ENCODE measurements around the gene RGS10.
A peak's percentile ranks its signal among the peaks of the same experiment; 100 is the strongest.

The RGS10 gene

DNA sequence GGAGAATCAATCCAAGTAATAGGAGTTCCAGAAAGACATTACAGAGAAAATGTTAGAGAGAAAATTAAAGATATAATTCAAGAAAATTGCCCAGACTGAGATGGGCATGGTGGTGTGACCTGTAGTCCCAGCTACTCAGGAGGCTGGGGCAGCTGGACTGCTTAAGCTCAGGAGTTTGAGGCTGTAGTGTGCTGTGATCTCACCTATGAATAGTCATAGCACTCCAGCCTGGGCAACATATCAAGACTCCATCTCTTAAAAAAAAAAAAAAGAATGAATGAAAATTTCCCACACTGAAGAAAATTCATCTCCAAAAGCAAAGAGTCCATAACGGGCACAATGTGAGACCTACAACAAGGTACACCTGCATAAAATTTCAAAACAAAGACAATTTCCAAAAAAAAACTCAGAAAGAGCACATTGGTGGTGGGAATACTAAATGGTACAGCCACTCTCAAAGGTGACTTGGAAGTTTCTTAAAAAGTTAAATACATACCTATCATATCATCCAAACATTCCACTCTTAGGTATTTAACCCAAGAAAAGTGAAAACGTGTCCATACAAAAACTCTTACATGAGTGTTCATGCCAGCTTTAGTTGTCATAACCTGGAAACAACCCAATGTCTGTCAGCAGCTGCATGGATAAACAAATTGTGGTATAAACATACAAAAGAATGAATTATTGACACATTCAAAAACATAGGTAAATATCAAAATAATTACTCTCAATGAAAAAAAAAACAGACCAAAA lies 6.9 kb upstream of the RGS10 start:
- Histone ChIP-seq H3K36me3 (ENCODE audit: control insufficient read depth, insufficient read depth, low read length) (no peaks in the 10 kb centered on the region), H3K4me3 (ENCODE audit: low read length) (no peak overlapping the region), H3K4me1 (ENCODE audit: control insufficient read depth, insufficient read depth, low read length) (no peaks in the 10 kb centered on the region), H3K27ac (ENCODE audit: low read length) (no peak overlapping the region), H3K9me3 (ENCODE audit: control insufficient read depth, insufficient read depth, low read length) (no peaks in the 10 kb centered on the region), H3K27me3 (ENCODE audit: control insufficient read depth, insufficient read depth, low read length) (no peaks in the 10 kb centered on the region; the same call in 1 of the 2 replicates)
- no peak for DNase-seq (ENCODE audit: low read depth, low spot score)
- WGBS (ENCODE audit: insufficient coverage, insufficient read length) = no CpG with 5 or more reads among the region's 2 CpGs

DNA sequence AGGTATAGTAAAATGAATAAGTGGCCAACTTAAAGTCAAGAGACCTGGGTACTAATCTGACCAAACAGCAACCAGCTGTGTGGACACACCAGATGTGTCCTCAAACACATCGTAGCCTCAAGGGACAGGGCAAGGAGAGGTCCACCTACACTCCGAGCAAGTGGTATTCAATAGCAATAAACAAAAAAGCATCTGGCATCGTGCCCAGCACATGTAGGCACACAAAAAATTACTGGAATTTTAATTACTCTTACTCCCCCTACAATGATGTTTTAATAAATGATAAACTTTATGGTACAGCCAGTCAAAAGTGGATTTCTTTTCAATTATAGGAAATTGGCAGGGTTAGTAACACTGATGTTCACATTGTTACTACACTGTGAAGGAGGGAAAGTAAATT lies 3.5 kb upstream of the RGS10 start:
- no peak for DNase-seq (ENCODE audit: low read depth, low spot score)
- WGBS (ENCODE audit: insufficient coverage, insufficient read length) = no CpG with 5 or more reads among the region's 3 CpGs
- Histone ChIP-seq H3K36me3 (ENCODE audit: control insufficient read depth, insufficient read depth, low read length) (no peaks in the 10 kb centered on the region), H3K27ac (ENCODE audit: low read length) (no peak overlapping the region), H3K4me1 (ENCODE audit: control insufficient read depth, insufficient read depth, low read length) (0 out of 2 replicates have a peak, but pooled peaks cover 1% of the 10 kb centered on the region), H3K9me3 (ENCODE audit: control insufficient read depth, insufficient read depth, low read length) (no peaks in the 10 kb centered on the region), H3K27me3 (ENCODE audit: control insufficient read depth, insufficient read depth, low read length) (peaks cover 14% of the 10 kb centered on the region), H3K4me3 (ENCODE audit: low read length) (no peak overlapping the region)

DNA sequence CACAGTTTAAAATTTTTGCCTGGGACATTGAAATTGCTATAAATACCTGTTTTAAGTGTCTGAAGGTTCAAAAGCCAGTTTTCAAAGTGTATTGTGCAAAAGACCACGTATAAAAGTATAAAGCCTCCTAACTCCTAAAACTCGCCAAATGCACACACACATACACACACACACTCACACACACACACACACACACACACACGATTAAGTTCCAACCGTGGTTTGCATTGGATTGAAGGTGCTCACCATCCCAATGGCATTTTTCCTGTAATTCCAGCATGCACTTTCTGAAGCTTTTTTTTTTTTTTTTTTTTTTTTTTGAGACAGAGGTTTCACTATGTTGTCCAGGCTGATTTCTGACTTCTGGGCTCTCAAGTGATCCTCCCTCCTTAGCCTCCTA lies 2.8 kb upstream of the RGS10 start:
- H3K4me1 ChIP-seq (ENCODE audit: control insufficient read depth, insufficient read depth, low read length) = 0 out of 2 replicates have a peak, but pooled peaks cover 1% of the 10 kb centered on the region
- DNase-seq (ENCODE audit: low read depth, low spot score) = no peak
- no CpG with 5 or more reads among the region's 4 CpGs for WGBS (ENCODE audit: insufficient coverage, insufficient read length)
- peaks cover 17% of the 10 kb centered on the region for H3K27me3 ChIP-seq (ENCODE audit: control insufficient read depth, insufficient read depth, low read length)
- no peaks in the 10 kb centered on the region for H3K9me3 ChIP-seq (ENCODE audit: control insufficient read depth, insufficient read depth, low read length)
- no peak overlapping the region for H3K4me3 ChIP-seq (ENCODE audit: low read length)
- no peaks in the 10 kb centered on the region for H3K36me3 ChIP-seq (ENCODE audit: control insufficient read depth, insufficient read depth, low read length)
- H3K27ac ChIP-seq (ENCODE audit: low read length) = no peak overlapping the region

DNA sequence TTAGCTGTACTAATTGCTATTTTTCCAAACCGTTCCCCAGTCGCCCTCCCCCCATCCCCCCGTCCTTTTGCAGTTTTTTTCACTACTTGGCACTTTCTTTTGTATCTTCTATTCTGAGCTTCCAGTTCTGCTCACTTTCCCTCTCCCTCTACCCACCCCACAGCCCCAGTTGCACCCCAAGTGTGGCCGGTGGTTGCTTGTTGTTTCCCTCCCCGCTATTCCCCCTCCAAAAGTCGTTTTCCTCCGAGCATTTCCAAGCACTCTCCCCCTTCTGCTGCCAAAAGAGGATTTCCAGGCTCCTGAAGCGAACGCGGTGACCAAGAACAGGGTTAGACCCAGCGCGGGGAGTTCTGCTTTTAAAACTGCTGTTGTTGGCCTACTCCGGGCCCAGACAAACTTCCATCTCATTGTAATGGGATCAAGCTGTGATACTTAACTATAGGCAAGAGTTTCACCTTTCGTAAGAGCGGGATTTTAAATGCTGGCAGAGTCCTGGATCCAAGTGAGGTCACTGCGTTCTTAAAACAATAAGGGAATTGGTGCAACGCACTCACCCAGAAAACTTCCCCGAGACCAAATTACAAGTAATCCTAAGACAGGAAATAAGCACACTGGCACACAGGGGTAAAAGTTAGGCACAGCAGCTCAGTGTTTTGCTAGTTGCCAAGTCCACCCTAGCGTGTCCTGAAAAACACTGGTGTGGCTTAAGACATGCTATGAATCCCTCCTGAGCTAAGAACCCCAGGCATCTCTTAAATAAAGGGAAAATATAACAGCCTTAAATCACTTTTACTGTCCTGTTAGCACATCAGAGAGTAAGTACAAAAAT lies 1.5 kb upstream of the RGS10 start:
- DNase-seq (ENCODE audit: low read depth, low spot score) = no peak
- no CpG with 5 or more reads among the region's 19 CpGs for WGBS (ENCODE audit: insufficient coverage, insufficient read length)
- Histone ChIP-seq H3K27me3 (ENCODE audit: control insufficient read depth, insufficient read depth, low read length) (peaks cover 17% of the 10 kb centered on the region), H3K4me3 (ENCODE audit: low read length) (peak overlapping the region; percentile 25; the same call in 1 of the 2 replicates), H3K27ac (ENCODE audit: low read length) (no peak overlapping the region), H3K36me3 (ENCODE audit: control insufficient read depth, insufficient read depth, low read length) (no peaks in the 10 kb centered on the region), H3K9me3 (ENCODE audit: control insufficient read depth, insufficient read depth, low read length) (no peaks in the 10 kb centered on the region), H3K4me1 (ENCODE audit: control insufficient read depth, insufficient read depth, low read length) (0 out of 2 replicates have a peak, but pooled peaks cover 1% of the 10 kb centered on the region)

DNA sequence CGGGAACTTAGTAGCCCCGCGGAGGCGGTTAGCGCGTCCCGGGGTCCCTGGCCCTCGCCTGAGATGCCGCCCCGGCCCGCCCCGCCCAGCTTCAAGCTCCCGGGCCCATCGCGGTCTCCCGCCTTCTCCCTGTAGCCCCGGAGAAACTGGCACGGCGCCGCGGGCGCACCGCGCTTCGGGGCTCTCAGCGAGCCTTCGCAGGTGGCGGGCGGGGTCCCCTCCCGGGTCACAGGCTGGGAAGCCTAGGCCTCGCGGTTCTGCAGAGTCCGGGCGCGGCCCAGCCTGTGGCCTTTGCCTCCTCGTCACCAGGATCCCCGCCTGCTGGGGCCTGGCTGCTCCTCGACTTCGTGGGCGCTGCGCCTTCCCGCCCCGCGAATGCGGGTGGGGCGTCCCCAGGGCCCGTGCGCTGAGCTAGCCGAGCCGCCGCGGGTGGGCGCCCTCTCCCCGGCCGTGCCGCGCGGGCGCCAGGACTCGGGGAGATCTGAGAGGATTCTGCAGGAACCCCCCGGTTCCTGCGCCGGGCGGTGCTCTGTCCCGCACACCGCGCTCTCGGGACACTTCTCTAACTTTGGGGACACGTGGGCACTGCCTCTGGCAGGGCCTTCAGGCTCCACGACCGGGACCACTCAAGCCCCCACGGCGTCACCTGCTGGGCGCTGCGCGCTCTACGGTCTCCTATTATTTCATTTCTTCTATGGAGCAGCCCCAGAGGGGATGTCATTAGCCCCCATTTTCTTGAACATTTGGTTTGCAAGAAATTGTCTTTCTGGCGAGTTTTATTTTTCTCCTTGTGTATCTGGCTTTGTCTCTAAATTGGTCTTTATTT lies 682 bp upstream of the RGS10 start:
- Histone ChIP-seq H3K36me3 (ENCODE audit: control insufficient read depth, insufficient read depth, low read length) (no peaks in the 10 kb centered on the region), H3K4me3 (ENCODE audit: low read length) (peak overlapping the region; percentile 35; the same call in 1 of the 2 replicates), H3K9me3 (ENCODE audit: control insufficient read depth, insufficient read depth, low read length) (no peaks in the 10 kb centered on the region), H3K27ac (ENCODE audit: low read length) (no peak overlapping the region), H3K27me3 (ENCODE audit: control insufficient read depth, insufficient read depth, low read length) (peaks cover 17% of the 10 kb centered on the region), H3K4me1 (ENCODE audit: control insufficient read depth, insufficient read depth, low read length) (0 out of 2 replicates have a peak, but pooled peaks cover 1% of the 10 kb centered on the region)
- no peak for DNase-seq (ENCODE audit: low read depth, low spot score)
- no CpG with 5 or more reads among the region's 78 CpGs for WGBS (ENCODE audit: insufficient coverage, insufficient read length)

DNA sequence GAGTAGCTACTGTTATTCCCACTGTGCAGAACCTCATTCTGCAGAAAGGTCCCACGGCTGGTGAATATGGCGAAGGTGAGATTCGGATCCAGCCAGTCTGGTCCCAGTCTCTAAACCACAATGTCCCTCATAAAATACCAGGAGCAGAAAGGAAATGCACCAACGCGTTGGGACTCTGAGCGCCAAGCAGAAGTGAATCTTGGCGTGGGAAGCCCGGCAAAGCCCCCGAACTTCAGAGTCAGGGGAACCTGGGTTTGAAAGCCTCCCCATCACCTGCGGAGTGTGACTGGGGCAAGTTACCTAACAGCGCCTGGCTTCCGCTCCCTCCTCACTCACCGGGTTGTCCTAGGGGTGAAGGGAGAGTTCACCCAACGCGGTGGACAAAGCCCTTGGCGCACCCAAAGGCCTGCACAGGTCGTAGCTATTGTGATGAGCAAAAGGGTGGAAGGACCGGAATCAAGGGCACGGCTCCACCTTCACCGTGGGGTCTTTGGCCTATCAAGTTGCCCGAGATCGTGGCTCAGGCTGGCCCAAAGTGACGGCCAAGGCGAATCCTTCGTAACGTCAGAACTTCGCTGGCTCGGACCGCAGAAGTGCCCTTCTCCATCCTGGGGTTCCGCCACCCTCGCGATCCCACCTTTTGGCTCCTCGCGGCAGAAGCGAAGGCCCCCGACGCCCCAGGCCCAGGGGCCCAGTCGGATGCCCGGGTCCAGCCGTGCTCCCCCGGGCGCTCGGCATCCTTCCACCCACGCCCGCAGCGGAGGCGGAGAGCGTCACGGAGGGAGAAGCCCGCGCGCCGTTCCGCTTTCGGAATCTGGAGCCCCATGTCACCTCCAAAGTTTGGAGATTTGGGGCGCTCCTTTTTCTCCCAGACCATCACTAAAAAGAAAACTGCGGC lies 811 bp downstream of the RGS10 start:
- WGBS (ENCODE audit: insufficient coverage, insufficient read length) = no CpG with 5 or more reads among the region's 57 CpGs
- Histone ChIP-seq H3K4me3 (ENCODE audit: low read length) (peak overlapping the region; percentile 35; the same call in 1 of the 2 replicates), H3K27me3 (ENCODE audit: control insufficient read depth, insufficient read depth, low read length) (peaks cover 17% of the 10 kb centered on the region), H3K27ac (ENCODE audit: low read length) (no peak overlapping the region), H3K4me1 (ENCODE audit: control insufficient read depth, insufficient read depth, low read length) (0 out of 2 replicates have a peak, but pooled peaks cover 1% of the 10 kb centered on the region), H3K36me3 (ENCODE audit: control insufficient read depth, insufficient read depth, low read length) (no peaks in the 10 kb centered on the region), H3K9me3 (ENCODE audit: control insufficient read depth, insufficient read depth, low read length) (no peaks in the 10 kb centered on the region)
- no peak for DNase-seq (ENCODE audit: low read depth, low spot score)

DNA sequence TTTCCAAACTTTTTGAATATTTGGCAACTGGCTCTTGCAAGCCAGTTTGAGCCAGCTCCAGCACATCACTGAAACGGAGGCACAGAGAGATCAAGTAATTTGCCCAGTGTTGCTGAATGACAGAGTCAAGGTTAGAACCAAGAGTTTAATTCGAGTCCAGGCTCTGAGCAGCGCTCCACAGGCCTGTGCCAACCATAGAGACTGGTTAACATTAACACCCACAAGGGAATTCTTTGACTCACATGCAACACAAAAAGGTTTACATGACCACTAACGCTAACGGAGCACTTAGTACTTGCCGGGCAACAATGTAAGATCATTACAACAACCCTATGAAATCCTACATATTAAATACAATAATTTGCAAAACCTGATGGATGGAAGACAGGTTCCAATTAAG lies 1.5 kb downstream of the RGS10 start:
- no peak for DNase-seq (ENCODE audit: low read depth, low spot score)
- Histone ChIP-seq H3K4me1 (ENCODE audit: control insufficient read depth, insufficient read depth, low read length) (0 out of 2 replicates have a peak, but pooled peaks cover 1% of the 10 kb centered on the region), H3K36me3 (ENCODE audit: control insufficient read depth, insufficient read depth, low read length) (no peaks in the 10 kb centered on the region), H3K9me3 (ENCODE audit: control insufficient read depth, insufficient read depth, low read length) (no peaks in the 10 kb centered on the region), H3K27ac (ENCODE audit: low read length) (no peak overlapping the region), H3K27me3 (ENCODE audit: control insufficient read depth, insufficient read depth, low read length) (peaks cover 17% of the 10 kb centered on the region), H3K4me3 (ENCODE audit: low read length) (no peak overlapping the region)
- no CpG with 5 or more reads among the region's 6 CpGs for WGBS (ENCODE audit: insufficient coverage, insufficient read length)

DNA sequence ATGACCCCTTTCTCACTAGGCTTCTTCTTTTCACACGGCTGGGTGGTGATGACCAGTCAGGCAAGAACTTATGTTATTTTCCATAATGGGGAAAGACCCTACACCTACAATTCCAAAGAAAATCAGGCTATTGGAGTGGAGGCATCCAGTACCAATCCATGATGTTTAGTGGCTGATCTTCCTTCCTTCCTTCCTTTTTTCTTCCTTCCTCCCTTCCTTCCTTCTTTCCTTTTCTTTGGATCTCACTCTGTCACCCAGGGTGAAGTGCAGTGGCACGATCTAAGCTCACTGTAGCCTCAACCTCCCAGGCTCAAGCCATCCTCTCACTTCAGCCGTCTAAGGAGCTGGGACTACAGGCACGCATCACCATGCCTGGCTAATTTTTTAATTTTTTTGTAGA lies 2.5 kb downstream of the RGS10 start:
- 0 out of 2 replicates have a peak, but pooled peaks cover 1% of the 10 kb centered on the region for H3K4me1 ChIP-seq (ENCODE audit: control insufficient read depth, insufficient read depth, low read length)
- peaks cover 17% of the 10 kb centered on the region for H3K27me3 ChIP-seq (ENCODE audit: control insufficient read depth, insufficient read depth, low read length)
- WGBS (ENCODE audit: insufficient coverage, insufficient read length) = no CpG with 5 or more reads among the region's 4 CpGs
- no peak overlapping the region for H3K27ac ChIP-seq (ENCODE audit: low read length)
- H3K4me3 ChIP-seq (ENCODE audit: low read length) = no peak overlapping the region
- no peaks in the 10 kb centered on the region for H3K36me3 ChIP-seq (ENCODE audit: control insufficient read depth, insufficient read depth, low read length)
- no peak for DNase-seq (ENCODE audit: low read depth, low spot score)
- no peaks in the 10 kb centered on the region for H3K9me3 ChIP-seq (ENCODE audit: control insufficient read depth, insufficient read depth, low read length)

DNA sequence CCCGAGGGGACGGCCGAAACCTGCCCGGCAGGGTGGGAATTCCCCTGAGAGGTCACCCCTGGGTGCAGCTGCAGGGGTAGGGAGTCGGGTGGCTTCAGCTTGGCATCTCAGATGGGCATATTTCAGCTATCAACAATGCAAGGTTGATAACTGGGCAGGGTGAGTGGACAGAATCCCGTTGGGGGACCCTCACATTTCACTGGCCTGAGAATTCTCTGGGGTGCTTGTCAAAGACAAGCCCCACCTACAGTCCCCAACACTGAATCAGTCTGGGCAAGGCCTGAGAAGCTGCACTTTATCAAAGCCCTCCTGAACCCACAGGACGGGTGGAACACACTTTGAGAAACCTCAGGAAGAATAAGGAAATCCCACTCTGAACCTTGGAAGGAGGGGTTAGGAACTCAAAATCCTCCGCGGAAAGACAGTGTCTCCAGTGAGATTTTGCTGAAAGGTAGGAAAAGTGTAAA lies 3.1 kb downstream of the RGS10 start:
- Histone ChIP-seq H3K27me3 (ENCODE audit: control insufficient read depth, insufficient read depth, low read length) (peaks cover 17% of the 10 kb centered on the region), H3K4me3 (ENCODE audit: low read length) (no peak overlapping the region), H3K9me3 (ENCODE audit: control insufficient read depth, insufficient read depth, low read length) (no peaks in the 10 kb centered on the region), H3K27ac (ENCODE audit: low read length) (no peak overlapping the region), H3K36me3 (ENCODE audit: control insufficient read depth, insufficient read depth, low read length) (no peaks in the 10 kb centered on the region), H3K4me1 (ENCODE audit: control insufficient read depth, insufficient read depth, low read length) (0 out of 2 replicates have a peak, but pooled peaks cover 1% of the 10 kb centered on the region)
- no peak for DNase-seq (ENCODE audit: low read depth, low spot score)
- WGBS (ENCODE audit: insufficient coverage, insufficient read length) = no CpG with 5 or more reads among the region's 9 CpGs

Data from iPS DF 6.9 (cell line).